ENCODE data around the gene LAMC3.

Gene LAMC3

DNA sequence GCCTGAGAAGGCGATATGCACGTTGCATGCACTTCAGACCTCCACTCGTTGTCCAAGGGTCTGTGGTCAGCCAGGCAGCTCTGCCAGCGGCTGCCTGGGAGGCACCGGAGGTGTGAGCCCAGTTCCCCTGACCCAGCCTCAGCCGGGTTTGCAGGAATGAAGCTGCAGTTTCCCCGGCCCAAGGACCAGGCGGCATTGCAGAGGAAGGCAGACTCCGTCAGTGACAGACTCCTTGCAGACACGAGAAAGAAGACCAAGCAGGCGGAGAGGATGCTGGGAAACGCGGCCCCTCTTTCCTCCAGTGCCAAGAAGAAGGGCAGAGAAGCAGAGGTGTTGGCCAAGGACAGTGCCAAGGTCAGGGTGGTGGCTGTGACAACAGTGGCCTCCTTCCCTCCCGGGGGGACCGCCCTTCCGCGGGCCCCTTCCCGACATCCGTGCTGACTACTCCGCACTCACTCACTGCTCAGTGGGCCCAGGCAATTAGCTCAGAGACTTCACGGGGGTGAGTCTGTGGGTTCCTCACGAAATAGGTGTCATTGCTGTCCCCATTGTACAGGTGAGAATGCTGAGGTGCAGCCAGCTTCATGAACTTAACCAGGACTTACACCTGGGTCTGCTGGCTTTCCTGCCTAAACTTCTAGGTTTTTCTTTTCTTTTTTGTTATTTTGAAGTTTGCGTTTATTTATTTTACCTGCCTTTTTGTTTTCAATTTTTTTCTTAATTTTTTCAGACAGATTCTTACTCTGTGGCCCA is 76.6 kb downstream of the LAMC3 start:
- TF ChIP-seq, protein P1, sequence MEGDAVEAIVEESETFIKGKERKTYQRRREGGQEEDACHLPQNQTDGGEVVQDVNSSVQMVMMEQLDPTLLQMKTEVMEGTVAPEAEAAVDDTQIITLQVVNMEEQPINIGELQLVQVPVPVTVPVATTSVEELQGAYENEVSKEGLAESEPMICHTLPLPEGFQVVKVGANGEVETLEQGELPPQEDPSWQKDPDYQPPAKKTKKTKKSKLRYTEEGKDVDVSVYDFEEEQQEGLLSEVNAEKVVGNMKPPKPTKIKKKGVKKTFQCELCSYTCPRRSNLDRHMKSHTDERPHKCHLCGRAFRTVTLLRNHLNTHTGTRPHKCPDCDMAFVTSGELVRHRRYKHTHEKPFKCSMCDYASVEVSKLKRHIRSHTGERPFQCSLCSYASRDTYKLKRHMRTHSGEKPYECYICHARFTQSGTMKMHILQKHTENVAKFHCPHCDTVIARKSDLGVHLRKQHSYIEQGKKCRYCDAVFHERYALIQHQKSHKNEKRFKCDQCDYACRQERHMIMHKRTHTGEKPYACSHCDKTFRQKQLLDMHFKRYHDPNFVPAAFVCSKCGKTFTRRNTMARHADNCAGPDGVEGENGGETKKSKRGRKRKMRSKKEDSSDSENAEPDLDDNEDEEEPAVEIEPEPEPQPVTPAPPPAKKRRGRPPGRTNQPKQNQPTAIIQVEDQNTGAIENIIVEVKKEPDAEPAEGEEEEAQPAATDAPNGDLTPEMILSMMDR (IDR thresholded peaks at IDR 0.05; ENCODE audit: insufficient read depth, low read depth, low read length, missing control alignments), result no peak
- DNase-seq (ENCODE audit: low read depth), result no peak
- H3K4me3 ChIP-seq (ENCODE audit: low read length), result no peak overlapping the region

DNA sequence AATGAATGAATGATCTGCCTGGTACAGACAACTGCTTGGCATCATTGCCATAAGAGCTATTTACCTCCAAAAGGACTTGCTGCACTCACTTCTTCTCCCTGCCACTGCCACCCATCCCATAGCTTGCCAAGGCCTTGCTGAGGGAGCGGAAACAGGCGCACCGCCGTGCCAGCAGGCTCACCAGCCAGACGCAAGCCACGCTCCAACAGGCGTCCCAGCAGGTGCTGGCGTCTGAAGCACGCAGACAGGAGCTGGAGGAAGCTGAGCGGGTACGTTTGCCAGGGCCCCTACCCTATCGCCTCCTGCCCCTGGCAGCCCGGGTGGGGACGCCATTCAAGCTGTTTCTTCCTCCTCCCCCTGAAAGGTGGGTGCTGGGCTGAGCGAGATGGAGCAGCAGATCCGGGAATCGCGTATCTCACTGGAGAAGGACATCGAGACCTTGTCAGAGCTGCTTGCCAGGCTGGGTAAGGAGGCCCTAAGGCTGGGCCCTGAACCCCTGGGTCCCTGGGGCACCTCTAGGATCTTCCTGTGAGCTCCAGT is 78.5 kb downstream of the LAMC3 start:
- TF ChIP-seq, protein P1 (IDR thresholded peaks at IDR 0.05; ENCODE audit: insufficient read depth, low read depth, low read length, missing control alignments), result no peak
- DNase-seq (ENCODE audit: low read depth), result no peak
- no peak overlapping the region for H3K4me3 ChIP-seq (ENCODE audit: low read length)

DNA sequence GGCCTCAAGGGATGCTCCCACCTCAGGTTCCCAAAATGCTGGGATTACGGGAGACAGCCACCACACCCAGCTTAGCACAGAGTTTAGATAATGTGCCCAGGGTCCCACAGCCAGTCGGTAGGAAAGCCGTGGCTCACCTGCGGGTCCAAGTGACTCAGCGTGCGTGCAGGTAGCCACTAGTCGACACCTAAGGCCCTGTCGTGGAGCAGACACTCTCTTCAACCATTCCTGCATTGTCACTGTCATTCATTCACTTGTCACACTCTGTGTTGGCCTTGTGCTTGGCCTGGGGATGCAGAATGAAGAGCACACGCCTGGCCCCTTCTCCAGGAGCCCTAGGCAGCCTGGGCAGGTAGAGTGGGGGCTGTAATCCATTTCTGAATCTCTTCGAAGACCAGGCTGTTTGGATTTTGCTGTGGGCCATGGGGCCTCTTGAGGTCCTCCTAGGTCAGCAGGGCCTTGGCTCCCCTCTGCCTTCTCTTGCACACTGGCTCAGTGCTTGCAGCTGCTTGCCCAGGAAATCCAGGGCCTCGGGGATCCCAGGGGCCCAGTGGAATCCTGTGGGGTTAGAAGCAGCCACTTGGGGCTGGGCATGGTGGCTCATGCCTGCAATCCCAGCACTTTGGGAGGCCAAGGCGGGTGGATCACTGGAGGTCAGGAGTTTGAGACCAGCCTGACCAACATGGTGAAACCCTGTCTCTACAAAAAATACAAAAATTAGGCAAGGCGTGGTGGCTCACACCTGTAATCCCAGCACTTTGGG is 81.2 kb downstream of the LAMC3 start:
- no peak overlapping the region for H3K4me3 ChIP-seq (ENCODE audit: low read length)
- TF ChIP-seq, protein P1 (IDR thresholded peaks at IDR 0.05; ENCODE audit: insufficient read depth, low read depth, low read length, missing control alignments), result no peak
- no peak for DNase-seq (ENCODE audit: low read depth)

DNA sequence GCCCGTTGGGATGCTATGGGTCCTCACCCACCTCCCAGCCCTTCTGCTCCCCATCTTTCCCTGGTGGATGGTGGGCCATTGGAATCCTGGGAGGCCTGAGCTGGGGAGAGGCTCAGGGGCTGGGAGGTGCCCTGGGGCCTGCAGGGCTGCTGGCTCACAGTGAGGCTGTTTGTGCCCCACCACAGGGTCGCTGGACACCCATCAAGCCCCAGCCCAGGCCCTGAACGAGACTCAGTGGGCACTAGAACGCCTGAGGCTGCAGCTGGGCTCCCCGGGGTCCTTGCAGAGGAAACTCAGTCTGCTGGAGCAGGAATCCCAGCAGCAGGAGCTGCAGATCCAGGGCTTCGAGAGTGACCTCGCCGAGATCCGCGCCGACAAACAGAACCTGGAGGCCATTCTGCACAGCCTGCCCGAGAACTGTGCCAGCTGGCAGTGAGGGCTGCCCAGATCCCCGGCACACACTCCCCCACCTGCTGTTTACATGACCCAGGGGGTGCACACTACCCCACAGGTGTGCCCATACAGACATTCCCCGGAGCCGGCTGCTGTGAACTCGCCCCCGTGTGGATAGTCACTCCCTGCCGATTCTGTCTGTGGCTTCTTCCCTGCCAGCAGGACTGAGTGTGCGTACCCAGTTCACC is 82.5 kb downstream of the LAMC3 start:
- TF ChIP-seq, protein P1 (IDR thresholded peaks at IDR 0.05; ENCODE audit: insufficient read depth, low read depth, low read length, missing control alignments), result no peak
- no peak for DNase-seq (ENCODE audit: low read depth)
- H3K4me3 ChIP-seq (ENCODE audit: low read length), result no peak overlapping the region

DNA sequence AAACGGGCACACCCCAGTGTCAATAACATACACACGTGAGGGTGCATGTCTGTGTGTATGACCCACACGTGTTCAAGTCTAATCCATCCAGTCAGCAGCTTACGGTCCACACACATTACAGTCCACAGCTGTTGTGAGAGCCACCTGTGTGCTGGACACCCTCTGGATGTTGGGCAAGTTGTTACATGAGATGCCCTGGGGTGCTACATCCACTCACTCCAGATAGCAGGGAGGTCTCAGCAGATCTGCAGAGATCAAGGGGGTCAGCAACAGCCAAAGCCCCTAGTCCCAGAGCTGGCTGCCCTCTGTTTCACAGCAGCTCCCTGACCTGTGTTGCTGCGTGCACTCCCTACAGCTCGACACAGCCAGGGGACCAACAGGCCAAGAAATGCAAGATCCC is 83.1 kb downstream of the LAMC3 start:
- no peak for DNase-seq (ENCODE audit: low read depth)
- TF ChIP-seq, protein P1 (IDR thresholded peaks at IDR 0.05; ENCODE audit: insufficient read depth, low read depth, low read length, missing control alignments), result no peak
- no peak overlapping the region for H3K4me3 ChIP-seq (ENCODE audit: low read length)

DNA sequence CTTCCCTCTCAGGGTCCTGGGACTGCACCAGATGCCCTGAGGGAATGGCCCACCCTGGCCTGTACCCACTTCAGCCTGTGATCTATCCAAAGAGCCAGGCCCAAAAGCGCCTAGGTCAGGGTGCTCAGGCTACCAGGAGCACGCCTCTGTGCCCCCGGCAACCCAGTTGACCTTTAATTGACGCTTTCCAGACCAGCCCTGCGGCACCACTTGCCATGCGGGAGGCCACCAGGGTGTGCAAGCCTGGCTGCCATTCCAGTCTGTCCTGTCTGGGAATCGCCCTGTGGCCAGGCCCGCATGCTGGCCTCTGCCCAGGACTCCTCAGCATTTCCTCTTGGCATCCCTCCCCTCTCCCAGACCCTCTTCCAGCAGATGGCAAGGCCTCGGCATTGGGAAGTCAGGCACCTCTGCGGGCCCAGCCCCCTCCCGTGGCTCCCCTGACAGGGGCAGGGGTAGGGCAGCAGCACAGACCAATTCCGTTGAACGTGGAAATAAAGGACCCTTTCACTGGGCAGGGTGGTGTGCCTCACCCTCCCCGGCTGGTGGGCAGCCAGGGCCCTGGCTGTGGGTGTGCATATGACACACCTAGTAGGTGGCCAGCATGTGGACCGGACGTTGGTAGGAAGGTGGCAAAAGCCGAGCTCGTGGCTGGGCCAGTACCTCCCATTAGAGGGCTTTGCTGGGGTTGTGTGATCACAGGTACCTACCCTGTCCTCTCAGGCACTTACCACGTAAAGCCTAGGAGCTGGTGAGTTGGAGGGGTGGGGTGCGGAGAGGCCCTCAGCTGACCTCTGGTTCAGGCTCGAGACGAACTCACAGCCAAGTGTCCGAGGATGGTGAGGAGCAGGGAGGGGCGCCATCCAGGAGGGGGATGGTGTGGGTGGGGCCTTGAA is 83.8 kb downstream of the LAMC3 start:
- no peak for DNase-seq (ENCODE audit: low read depth)
- no peak overlapping the region for H3K4me3 ChIP-seq (ENCODE audit: low read length)
- TF ChIP-seq, protein P1 (IDR thresholded peaks at IDR 0.05; ENCODE audit: insufficient read depth, low read depth, low read length, missing control alignments), result no peak

Measured in epithelial cell of esophagus (primary cell).